Kidney (tissue), 14 donors: ENCODE results near the gene CFAP251. TPM values are rescaled to one million over a fixed set of nuclear protein-coding genes. Genes with fewer than 3 reads are reported as not detected.
A peak's percentile ranks its signal among the peaks of the same experiment; 100 is the strongest.

Experiments used
- DNase-seq, 5 donors: peaks; one replicate each; pipeline ENCODE4 v3.0.0-alpha.2; 2013 to 2020
- FAIRE-seq: peaks from 2 replicates; lab custom pipeline; 2012; peaks lifted over from hg19 to GRCh38; lab: Jason Lieb, UNC
- H3K27ac ChIP-seq, 2 donors: one replicate each; pipeline ENCODE4 v1.7.0; 2013; ENCODE audit warnings: low read depth in 2 of 2, low read length in 2 of 2, inconsistent platforms in 1 of 2
- H3K27me3 ChIP-seq: one replicate; pipeline ENCODE4 v1.7.1; 2013; ENCODE audit warnings: low read length, inconsistent platforms; ENCODE audit not compliant: control insufficient read depth, insufficient read depth
- H3K36me3 ChIP-seq, 3 donors: one replicate each; pipeline versions ENCODE4 v1.7.0 to v1.7.1; 2013; ENCODE audit warnings: low read length in 3 of 3, control low read depth in 1 of 3, inconsistent platforms in 1 of 3; ENCODE audit not compliant: insufficient read depth in 3 of 3, control insufficient read depth in 2 of 3
- H3K4me1 ChIP-seq, 3 donors: one replicate each; pipeline versions ENCODE4 v1.7.0 to v1.7.1; 2013; ENCODE audit warnings: low read length in 3 of 3, inconsistent platforms in 1 of 3, low read depth in 1 of 3; ENCODE audit not compliant: control insufficient read depth in 2 of 3, insufficient read depth in 2 of 3
- H3K4me3 ChIP-seq, 3 donors: one replicate each; pipeline versions ENCODE4 v1.7.0 to v1.8.1; 2013; ENCODE audit warnings: low read length in 3 of 3, control low read depth in 1 of 3, inconsistent platforms in 1 of 3
- H3K9ac ChIP-seq, 3 donors: one replicate each; pipeline versions ENCODE4 v1.7.0 to v1.7.1; 2013; ENCODE audit warnings: low read length in 3 of 3, control low read depth in 1 of 3, inconsistent platforms in 1 of 3
- H3K9me3 ChIP-seq, 3 donors: one replicate each; pipeline versions ENCODE4 v1.7.0 to v1.7.1; 2013; ENCODE audit warnings: low read length in 3 of 3, control low read depth in 1 of 3, inconsistent platforms in 1 of 3; ENCODE audit not compliant: control insufficient read depth in 2 of 3, insufficient read depth in 1 of 3
- CTCF ChIP-seq: IDR thresholded peaks from 3 replicates; pipeline ENCODE4 v1.5.1; 2012; ENCODE audit warnings: mild to moderate bottlenecking, moderate library complexity, borderline replicate concordance; ENCODE audit not compliant: insufficient read depth; ENCODE audit errors: extremely low read depth
- intact Hi-C: fragments of 100-400 bp; cut with DNase I; formaldehyde crosslinking; loops from one replicate; pipeline ENCODE4 v1.11.1; 2022
- polyA plus RNA-seq: library from polyadenylated mRNA; stranded (reverse); fragments of 350-450 nt; fragmentation: Illumina TruSeq; extraction: RNeasy Lipid Tissue Mini Kit (QIAGEN cat#74804); gene quantifications from one replicate; pipeline ENCODE4 v1.2.3, GENCODE V29; 2014; ENCODE audit warnings: low read depth, low replicate concordance; ENCODE audit not compliant: insufficient read depth
- total RNA-seq: library from RNA; stranded (reverse); fragmentation: NEBNext Ultra II Directional; extraction: Animal tissue kit (Norgen Biotek cat#: 25700); gene quantifications from one replicate; pipeline ENCODE4 v1.2.1, GENCODE V29; 2021
- donor health status: control.
- donor health status: control.
- donor health status: control.
- donor health status: control.
- donor health status: control.
- donor health status: DM: yes; HTN: yes; CAD: no.
- donor health status: Normal renal cell carcinoma (clear cell type).

Gene CFAP251
- total and polyA plus RNA-seq, 2 donors from 2014 or later: 2.9 to 10.8 TPM

- intact Hi-C loops: no loop called here
- no peak overlapping the region for H3K9ac ChIP-seq
- H3K9me3 ChIP-seq: no peaks in the 10 kb centered on the region
- no peaks in the 10 kb centered on the region for H3K36me3 ChIP-seq
- DNase-seq (peak in 1 of 5 donors; percentile 18), FAIRE-seq (no peak)
- TF ChIP-seq CTCF: no peak
- no peak overlapping the region for H3K27ac ChIP-seq
- H3K4me3 ChIP-seq: no peak overlapping the region
- no peaks in the 10 kb centered on the region for H3K27me3 ChIP-seq
- H3K4me1 ChIP-seq: peaks cover 0 to 2% (median 0%) of the 10 kb centered on the region in 3 donors
These were observed 86.9 kb downstream of the CFAP251 start for GRCh38 chr12:122005252-122005776.

DNA sequence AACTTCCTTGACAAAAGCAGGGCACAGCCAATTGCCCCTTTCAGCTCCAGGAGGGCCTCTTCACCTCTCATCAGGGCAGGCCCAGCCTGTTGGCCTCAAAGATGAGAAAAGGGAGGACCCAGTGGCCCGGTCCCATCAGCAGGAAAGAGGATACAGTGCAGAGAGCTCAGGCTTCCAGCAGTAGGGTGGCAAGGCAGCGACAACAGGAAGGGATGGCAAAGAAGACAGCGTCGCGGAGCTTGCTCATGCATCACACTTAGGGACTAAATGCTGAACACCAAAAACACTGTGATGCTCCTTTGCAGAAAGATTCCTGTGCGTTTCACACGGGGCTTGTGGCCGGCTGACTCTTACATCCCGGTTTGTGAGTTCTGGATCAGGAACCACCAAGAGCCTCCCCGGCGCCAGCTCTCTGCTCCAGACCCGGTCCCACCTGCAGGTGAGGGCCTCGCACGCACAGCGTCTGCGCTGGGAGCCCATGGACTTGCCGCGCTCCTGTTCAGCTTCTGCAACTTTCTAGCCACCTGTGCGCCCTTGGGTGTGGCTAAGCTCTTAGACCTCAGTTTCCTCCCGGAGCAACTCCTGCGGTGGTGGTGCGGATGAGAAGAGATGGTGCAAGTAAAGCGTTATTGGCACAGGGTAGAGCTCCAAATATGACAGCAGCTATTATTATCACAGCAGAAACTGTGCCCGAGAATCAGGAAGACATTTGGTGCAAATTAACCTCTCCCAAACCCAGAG, 88.0 kb downstream of the CFAP251 start:
- Histone ChIP-seq H3K36me3 (no peaks in the 10 kb centered on the region), H3K9me3 (no peaks in the 10 kb centered on the region), H3K27me3 (no peaks in the 10 kb centered on the region), H3K4me3 (no peak overlapping the region), H3K27ac (no peak overlapping the region), H3K4me1 (peaks cover 0 to 2% (median 0%) of the 10 kb centered on the region in 3 donors), H3K9ac (no peak overlapping the region)
- TF ChIP-seq CTCF: no peak
- peak in 1 of 5 donors; percentile 57 for DNase-seq
- no peak for FAIRE-seq
- intact Hi-C loops: no loop called here

GRCh38 chr12:122009741-122010140, 91.3 kb downstream of the CFAP251 start:
- H3K9ac ChIP-seq: no peak overlapping the region
- no peaks in the 10 kb centered on the region for H3K9me3 ChIP-seq
- H3K36me3 ChIP-seq: no peaks in the 10 kb centered on the region
- no peaks in the 10 kb centered on the region for H3K27me3 ChIP-seq
- TF ChIP-seq CTCF: no peak
- DNase-seq: peak in 2 of 5 donors; percentile 27 to 60
- FAIRE-seq: no peak
- no peak overlapping the region for H3K27ac ChIP-seq
- H3K4me3 ChIP-seq: no peak overlapping the region
- intact Hi-C loops: no loop called here
- peaks cover 0 to under 1% (median 0%) of the 10 kb centered on the region in 3 donors for H3K4me1 ChIP-seq
